Natural killer cell (primary cell): ENCODE results near the gene RSL24D1. TPM values are rescaled to one million over a fixed set of nuclear protein-coding genes. Genes with fewer than 3 reads are reported as not detected.

Source experiments
- ATAC-seq, 3 donors: fragments of 150-1000 bp in 2 of 3; fragments of 200-7000 bp in 1 of 3; cut with Tn5 transposase; 1 replicate in 1 of 3; 2 replicates in 2 of 3; pipeline ENCODE4 v1.10.0; 2021; ENCODE audit warnings: mild to moderate bottlenecking in 2 of 3, moderate library complexity in 2 of 3
- DNase-seq, 2 donors: peaks; one replicate each; pipeline versions ENCODE4 v3.0.0 to v3.0.0-alpha.2; 2013 to 2021; ENCODE audit warnings: mixed read lengths in 1 of 2
- H3K27ac ChIP-seq: one replicate; pipeline ENCODE4 v1.5.1; 2013; ENCODE audit warnings: mild to moderate bottlenecking, low read length
- H3K27me3 ChIP-seq: one replicate; pipeline ENCODE4 v1.6.1; 2013; ENCODE audit warnings: low read length; ENCODE audit not compliant: control insufficient read depth, insufficient read depth
- H3K36me3 ChIP-seq: one replicate; pipeline ENCODE4 v1.6.1; 2013; ENCODE audit warnings: low read length; ENCODE audit not compliant: control insufficient read depth, insufficient read depth
- H3K4me1 ChIP-seq: one replicate; pipeline ENCODE4 v1.6.1; 2013; ENCODE audit warnings: low read length; ENCODE audit not compliant: control insufficient read depth, insufficient read depth
- H3K4me3 ChIP-seq: one replicate; pipeline ENCODE4 v1.5.1; 2013; ENCODE audit warnings: low read length
- H3K9me3 ChIP-seq: one replicate; pipeline ENCODE4 v1.6.1; 2013; ENCODE audit warnings: low read length; ENCODE audit not compliant: control insufficient read depth, insufficient read depth
- H3K27ac Mint-ChIP-seq, 2 donors: one replicate each; pipeline ENCODE4 v1.8.0; 2022; ENCODE audit warnings: mild to moderate bottlenecking in 2 of 2, mixed read lengths in 2 of 2, moderate library complexity in 1 of 2
- H3K27me3 Mint-ChIP-seq, 2 donors: one replicate each; pipeline ENCODE4 v1.8.0; 2022; ENCODE audit warnings: low read depth in 2 of 2, mixed read lengths in 2 of 2
- H3K36me3 Mint-ChIP-seq: one replicate; pipeline ENCODE4 v1.8.0; 2022; ENCODE audit warnings: mixed read lengths
- H3K4me1 Mint-ChIP-seq, 2 donors: one replicate each; pipeline ENCODE4 v1.8.0; 2022; ENCODE audit warnings: mixed read lengths in 2 of 2
- H3K4me3 Mint-ChIP-seq: one replicate; pipeline ENCODE4 v1.8.0; 2022; ENCODE audit warnings: mild to moderate bottlenecking, moderate library complexity, mixed read lengths
- H3K9me3 Mint-ChIP-seq, 2 donors: one replicate each; pipeline ENCODE4 v1.8.0; 2022; ENCODE audit warnings: mixed read lengths in 2 of 2
- CTCF ChIP-seq: fragments of 200-600 bp; IDR thresholded peaks from one replicate; pipeline ENCODE4 v1.8.0; 2022; ENCODE audit warnings: antibody characterized with exemption
- WGBS: methylation state at CpG from one replicate; pipeline ENCODE4 v1.1.7; 2013; ENCODE audit warnings: missing lambda C conversion rate; ENCODE audit not compliant: insufficient coverage; 5-methylcytosine and 5-hydroxymethylcytosine counted together
- intact Hi-C: fragments of 100-400 bp; cut with micrococcal nuclease; formaldehyde crosslinking; loops from one replicate; pipeline ENCODE4 v1.14.2; 2022
- total RNA-seq, 4 donors: library from RNA; stranded (reverse); fragments of 120-200 nt in 1 of 4; gene quantifications; one replicate each; pipeline versions ENCODE4 v1.2.3 to v1.2.4, GENCODE V29; 2013 to 2022

Gene RSL24D1
- total RNA-seq, 3 donors from 2014 or later (not counting 1 experiment from before 2014, with no cell fraction given): 97.4 to 102 (median 102) TPM

- no peaks in the 10 kb centered on the region for H3K27me3 ChIP-seq
- peaks cover 34% of the 10 kb centered on the region for H3K36me3 Mint-ChIP-seq
- WGBS: 100% methylated on average over 1 of the region's 2 CpGs
- TF ChIP-seq CTCF: no peak
- H3K27ac ChIP-seq: no peak overlapping the region
- no peak for DNase-seq
- peaks cover 75% of the 10 kb centered on the region for H3K36me3 ChIP-seq
- no peak overlapping the region for H3K4me3 ChIP-seq
- intact Hi-C loops: no loop called here
- H3K9me3 Mint-ChIP-seq: no peaks in the 10 kb centered on the region
- peaks cover 19 to 31% of the 10 kb centered on the region in 2 donors for H3K4me1 Mint-ChIP-seq
- peak overlapping the region in 1 of 2 donors; percentile 27 for H3K27ac Mint-ChIP-seq
- H3K4me1 ChIP-seq: no peaks in the 10 kb centered on the region
- H3K4me3 Mint-ChIP-seq: no peak overlapping the region
- H3K9me3 ChIP-seq: no peaks in the 10 kb centered on the region
- H3K27me3 Mint-ChIP-seq: no peaks in the 10 kb centered on the region
- no peak for ATAC-seq
Measured at GRCh38 chr15:55183679-55184078, 13.1 kb downstream of the RSL24D1 start.

- Mint-ChIP-seq H3K4me3 (no peak overlapping the region), H3K27me3 (no peaks in the 10 kb centered on the region), H3K27ac (peak overlapping the region; percentile 46 to 47), H3K9me3 (no peaks in the 10 kb centered on the region), H3K36me3 (peaks cover 33% of the 10 kb centered on the region), H3K4me1 (peaks cover 0 to 5% of the 10 kb centered on the region in 2 donors)
- H3K27ac ChIP-seq: no peak overlapping the region
- H3K27me3 ChIP-seq: no peaks in the 10 kb centered on the region
- no peak for ATAC-seq
- DNase-seq: no peak
- no peaks in the 10 kb centered on the region for H3K4me1 ChIP-seq
- intact Hi-C loops: no loop called here
- TF ChIP-seq CTCF: no peak
- peaks cover 57% of the 10 kb centered on the region for H3K36me3 ChIP-seq
- H3K9me3 ChIP-seq: no peaks in the 10 kb centered on the region
- H3K4me3 ChIP-seq: no peak overlapping the region
Measured at GRCh38 chr15:55179141-55179540, 17.6 kb downstream of the RSL24D1 start.

- no peak overlapping the region for H3K4me3 ChIP-seq
Measured at GRCh38 chr15:55170361-55170760, 26.4 kb downstream of the RSL24D1 start.

More at GRCh38 chr15:55170361-55170760, 26.4 kb downstream of the RSL24D1 start:
- Mint-ChIP-seq H3K36me3 (no peaks in the 10 kb centered on the region), H3K27ac (no peak overlapping the region), H3K27me3 (no peaks in the 10 kb centered on the region), H3K4me3 (no peak overlapping the region), H3K4me1 (peaks cover 0 to 4% of the 10 kb centered on the region in 2 donors), H3K9me3 (no peaks in the 10 kb centered on the region)
- ATAC-seq: no peak
- Histone ChIP-seq H3K4me1 (no peaks in the 10 kb centered on the region), H3K9me3 (no peaks in the 10 kb centered on the region), H3K36me3 (no peaks in the 10 kb centered on the region), H3K27me3 (no peaks in the 10 kb centered on the region), H3K27ac (no peak overlapping the region)
- no peak for DNase-seq
- no peak for TF ChIP-seq CTCF
- intact Hi-C loops: no loop called here
- WGBS: no CpG with 5 or more reads among the region's 4 CpGs
